K562 (cell line): ENCODE results near the gene NLRP7. TPM values are rescaled to one million over a fixed set of nuclear protein-coding genes. Genes with fewer than 3 reads are reported as not detected.

Experiments used
- ATAC-seq: fragments of 200-7000 bp; cut with Tn5 transposase; 3 replicates; pipeline ENCODE4 v1.9.1; 2020; ENCODE audit warnings: moderate library complexity
- BruUV-seq: library from RNA; stranded (reverse); fragments of 400-500 nt; replicated peaks from 2 replicates; lab custom pipeline; 2021; lab: Mats Ljungman, UMichigan
- CTCF ChIA-PET: fragments of 300-600 bp; formaldehyde crosslinking; extraction: SDS; loops from one replicate; lab custom pipeline; 2021; ENCODE audit warnings: low intra/inter-chr PET ratio; lab: Yijun Ruan, JAX
- POLR2A ChIA-PET: fragments of 300-600, 350-650 bp; sonication (Branson Sonifier 250); formaldehyde crosslinking; extraction: SDS; loops from one replicate; lab custom pipeline; 2021; ENCODE audit warnings: antibody characterized with exemption, inconsistent platforms; lab: Yijun Ruan, JAX
- DNase-seq, 4 experiments: peaks; one replicate each; pipeline versions ENCODE4 v3.0.0 to v3.0.0-alpha.2; 2011 to 2018; ENCODE audit warnings: low spot score in 3 of 4, mixed read lengths in 3 of 4; ENCODE audit errors: extremely low read depth in 1 of 4
- FAIRE-seq: peaks from 2 replicates; lab custom pipeline; 2011; peaks lifted over from hg19 to GRCh38; lab: Jason Lieb, UNC
- H2AFZ ChIP-seq: 2 replicates; pipeline ENCODE4 v1.6.0; 2011; ENCODE audit warnings: low read depth, low read length, control low read depth, inconsistent platforms
- H3K27ac ChIP-seq: fragments of 200-600 bp; 3 replicates; pipeline ENCODE4 v1.8.0; 2011; ENCODE audit warnings: low read depth, mild to moderate bottlenecking, control low read depth, inconsistent platforms, low read length, moderate library complexity, mixed read lengths; ENCODE audit errors: extremely low read depth
- H3K27me3 ChIP-seq, 2 experiments: fragments of 300-600 bp in 1 of 2; 2 replicates in 1 of 2; 3 replicates in 1 of 2; pipeline versions ENCODE4 v1.6.0 to v1.8.0; 2011; ENCODE audit warnings: inconsistent platforms in 2 of 2, low read length in 2 of 2, mild to moderate bottlenecking in 1 of 2, mixed read lengths in 1 of 2, moderate library complexity in 1 of 2; ENCODE audit not compliant: control insufficient read depth in 2 of 2, insufficient read depth in 2 of 2
- H3K36me3 ChIP-seq: fragments of 300-600 bp; 3 replicates; pipeline ENCODE4 v1.8.0; 2011; ENCODE audit warnings: mild to moderate bottlenecking, low read length, inconsistent platforms; ENCODE audit not compliant: control insufficient read depth, insufficient read depth
- H3K4me1 ChIP-seq, 2 experiments: fragments of 200-600 bp in 1 of 2; replicated peaks in 1 of 2; 2 replicates in 1 of 2; 3 replicates in 1 of 2; pipeline versions ENCODE4 v1.5.1 to v1.8.0; 2011; ENCODE audit warnings: inconsistent platforms in 2 of 2, low read length in 2 of 2, mild to moderate bottlenecking in 1 of 2, mixed read lengths in 1 of 2, moderate library complexity in 1 of 2; ENCODE audit not compliant: control insufficient read depth in 2 of 2, insufficient read depth in 2 of 2
- H3K4me2 ChIP-seq: 2 replicates; pipeline ENCODE4 v1.6.1; 2011; ENCODE audit warnings: low read length, control low read depth, inconsistent platforms, mixed read lengths; ENCODE audit not compliant: insufficient read depth
- H3K4me3 ChIP-seq: fragments of 200-600 bp; sonication (generic), shearing (Covaris generic); 2 replicates; pipeline ENCODE4 v1.5.1; 2016; ENCODE audit warnings: control low read depth, inconsistent platforms
- H3K79me2 ChIP-seq: fragments of 200-600 bp; 3 replicates; pipeline ENCODE4 v1.8.0; 2011; ENCODE audit warnings: low read length, inconsistent platforms; ENCODE audit not compliant: control insufficient read depth, insufficient read depth
- H3K9ac ChIP-seq, 2 experiments: 2 replicates each; pipeline versions ENCODE4 v1.6.0 to v1.6.1; 2011; ENCODE audit warnings: low read depth in 2 of 2, low read length in 2 of 2, control low read depth in 1 of 2, inconsistent platforms in 1 of 2, mild to moderate bottlenecking in 1 of 2, mixed read lengths in 1 of 2; ENCODE audit not compliant: insufficient read depth in 1 of 2
- H3K9me1 ChIP-seq: one replicate; pipeline ENCODE4 v1.6.0; 2011; ENCODE audit warnings: inconsistent platforms, mild to moderate bottlenecking, low read length, moderate library complexity; ENCODE audit not compliant: control insufficient read depth, insufficient read depth
- H3K9me3 ChIP-seq: replicated peaks from 2 replicates; pipeline ENCODE4 v1.5.1; 2011; ENCODE audit warnings: low read depth, low read length, inconsistent platforms; ENCODE audit not compliant: control insufficient read depth, insufficient read depth
- H4K20me1 ChIP-seq: replicated peaks from 2 replicates; pipeline ENCODE4 v1.6.1; 2011; ENCODE audit warnings: low read length, inconsistent platforms, mixed read lengths; ENCODE audit not compliant: control insufficient read depth, insufficient read depth
- FOXJ3 ChIP-seq: sonication (generic); formaldehyde crosslinking; IDR thresholded peaks from 2 replicates; pipeline ENCODE4 v1.4.0; 2020; ENCODE audit warnings: mild to moderate bottlenecking, missing genetic modification reagents
- MGA ChIP-seq: fragments of 450-650 bp; IDR thresholded peaks from 2 replicates; pipeline ENCODE4 v1.6.1; 2016; ENCODE audit warnings: mild to moderate bottlenecking, moderate library complexity
- RBM34 ChIP-seq: fragments of 200-400 bp; formaldehyde crosslinking; IDR thresholded peaks from 2 replicates; pipeline ENCODE4 v1.6.1; 2018; ENCODE audit warnings: low read length, borderline replicate concordance; ENCODE audit not compliant: insufficient read depth
- SPI1 ChIP-seq: IDR thresholded peaks from 2 replicates; pipeline ENCODE4 v1.6.1; 2011; ENCODE audit warnings: low read depth, low read length, control low read depth, borderline replicate concordance
- ZBTB33 ChIP-seq: sonication (generic); formaldehyde crosslinking; IDR thresholded peaks from 2 replicates; pipeline ENCODE4 v1.8.1; 2023; ENCODE audit warnings: mild to moderate bottlenecking, missing genetic modification reagents
- ZBTB8A ChIP-seq: fragments of 450-650 bp; IDR thresholded peaks from 2 replicates; pipeline ENCODE4 v1.6.1; 2018; ENCODE audit warnings: mild to moderate bottlenecking, moderate library complexity; ENCODE audit not compliant: partially characterized antibody
- ZNF124 ChIP-seq: sonication (generic); formaldehyde crosslinking; IDR thresholded peaks from 2 replicates; pipeline ENCODE4 v1.8.1; 2022; ENCODE audit warnings: missing genetic modification reagents
- ZNF24 ChIP-seq: fragments of 450-650 bp; IDR thresholded peaks from 2 replicates; pipeline ENCODE4 v1.6.1; 2016
- ZNF76 ChIP-seq: fragments of 250-450 bp; sonication (Bioruptor Pico); IDR thresholded peaks from 2 replicates; pipeline ENCODE4 v1.4.0; 2020; ENCODE audit warnings: mild to moderate bottlenecking, moderate library complexity, borderline replicate concordance
- WGBS: fragments of 100-300 bp; shearing (Covaris generic); methylation state at CpG from one replicate; pipeline ENCODE4 v1.1.6; 2016; ENCODE audit warnings: low coverage, mixed read lengths; ENCODE audit not compliant: insufficient coverage; ENCODE audit errors: missing lambda C conversion rate; 5-methylcytosine and 5-hydroxymethylcytosine counted together
- in situ Hi-C: fragments of 300-500 bp; cut with MboI; formaldehyde crosslinking; loops from 4 replicates; pipeline ENCODE4 v1.15.0; 2018; ENCODE audit warnings: inconsistent platforms, mixed read lengths
- intact Hi-C: fragments of 100-400 bp; cut with micrococcal nuclease; formaldehyde crosslinking; loops from 2 replicates; pipeline ENCODE4 v1.14.2; 2022
- polyA plus RNA-seq, 8 experiments: library from polyadenylated mRNA; depleted of rRNA in 4 of 8; stranded (reverse) in 5 of 8; unstranded in 3 of 8; fragments of >200 nt; fragmentation: Nextera tagmentation in 2 of 8; fragmentation: Illumina TruSeq in 1 of 8; extraction: Ambion mirVana in 2 of 8; extraction: Trizol in 1 of 8; gene quantifications; 2 replicates each; pipeline versions ENCODE4 v1.2.1 to v1.2.3, GENCODE V29; 2011 to 2014; ENCODE audit warnings: inconsistent platforms in 1 of 8, missing spikeins in 1 of 8
- total RNA-seq, 7 experiments: library from RNA; depleted of rRNA in 6 of 7; stranded (reverse); fragments of >200 nt in 6 of 7; fragmentation: Illumina TruSeq in 2 of 7; extraction: Trizol in 2 of 7; gene quantifications; 2 replicates each; pipeline versions ENCODE4 v1.2.1 to v1.2.3, GENCODE V29; 2011 to 2021; ENCODE audit warnings: low replicate concordance in 1 of 7

The NLRP7 gene
- total and polyA plus RNA-seq, 9 of the 15 experiments (the other 6 are each of a cell fraction or from before 2014, with no cell fraction given) = 0.03 to 0.22 (median 0.09) TPM; not detected in 3

DNA sequence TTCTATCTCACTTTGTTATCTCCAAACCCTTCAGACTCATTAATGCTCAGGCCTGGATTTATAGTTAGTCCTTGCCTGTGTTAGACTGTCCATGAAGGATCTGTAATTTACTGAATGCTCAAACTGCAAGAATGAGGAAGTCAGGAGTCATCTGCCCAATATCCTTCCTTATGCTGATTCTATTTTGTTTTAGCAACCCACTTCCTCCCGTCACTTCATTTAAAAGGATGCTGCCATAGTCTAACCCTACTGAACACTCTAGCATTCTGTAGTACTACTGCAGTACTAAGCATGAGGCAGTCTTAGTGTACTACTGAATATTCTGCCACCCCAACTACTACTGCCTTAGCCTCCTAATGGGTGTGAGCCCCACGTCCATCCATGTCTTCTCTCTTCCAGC, 71.8 kb downstream of the NLRP7 start:
- no TSS peak for BruUV-seq
- 0% methylated on average over 2 of the region's 2 CpGs for WGBS
- ATAC-seq = no peak
- no peak for FAIRE-seq
- ChIA-PET POLR2A (no interaction called here), CTCF (no interaction called here)
- DNase-seq = no peak
- no peaks in the 10 kb centered on the region for H4K20me1 ChIP-seq
- in situ Hi-C loops (loop anchor here (10.0 kb wide), 1 partner anchor 759 kb away; no protein-coding TSS in a partner anchor), intact Hi-C loops (no loop called here)
- peaks cover 21 to 28% of the 10 kb centered on the region in 2 experiments for H3K27me3 ChIP-seq
- no peak overlapping the region for H2AFZ ChIP-seq
- no peak overlapping the region for H3K4me3 ChIP-seq
- no peaks in the 10 kb centered on the region for H3K4me1 ChIP-seq
- no peaks in the 10 kb centered on the region for H3K9me3 ChIP-seq
- H3K27ac ChIP-seq = no peak overlapping the region
- H3K9me1 ChIP-seq = no peaks in the 10 kb centered on the region
- H3K79me2 ChIP-seq = no peaks in the 10 kb centered on the region
- no peaks in the 10 kb centered on the region for H3K36me3 ChIP-seq
- no peak overlapping the region for H3K4me2 ChIP-seq
- H3K9ac ChIP-seq = no peak overlapping the region
- TF ChIP-seq ZNF24 = no peak
- peak; percentile 85 for TF ChIP-seq SPI1
- TF ChIP-seq ZNF76 = no peak
- no peak for TF ChIP-seq ZBTB33 (CRISPR knock-in tag)
- TF ChIP-seq ZBTB8A = no peak
- no peak for TF ChIP-seq ZNF124 (CRISPR knock-in tag)
- TF ChIP-seq MGA = no peak
- TF ChIP-seq FOXJ3 (CRISPR knock-in tag) = no peak
- no peak for TF ChIP-seq RBM34
